A549 (cell line): Measurements from ENCODE around the gene UHRF2.

Experiments
- CHD2 ChIP-seq: fragments of 150-350 bp; IDR thresholded peaks from 2 replicates; pipeline ENCODE4 v1.6.1; 2014; ENCODE audit warnings: low read length; ENCODE audit not compliant: partially characterized antibody
- FOSB ChIP-seq: fragments of 250-450 bp; sonication (Bioruptor Pico); IDR thresholded peaks from 2 replicates; pipeline ENCODE4 v1.5.0; 2020; ENCODE audit warnings: mild to moderate bottlenecking, moderate library complexity
- HEYL ChIP-seq: fragments of 250-450 bp; sonication (Bioruptor Pico); IDR thresholded peaks from 2 replicates; pipeline ENCODE4 v1.8.0; 2021; ENCODE audit warnings: mild to moderate bottlenecking, moderate library complexity
- MAFK ChIP-seq: fragments of 450-650 bp; IDR thresholded peaks from 2 replicates; pipeline ENCODE4 v1.6.1; 2014; ENCODE audit not compliant: partially characterized antibody
- MAZ ChIP-seq: fragments of 150-350 bp; IDR thresholded peaks from 2 replicates; pipeline ENCODE4 v1.6.1; 2014; ENCODE audit warnings: antibody characterized with exemption, low read depth, low read length, borderline replicate concordance
- POLR2A ChIP-seq: IDR thresholded peaks from 2 replicates; pipeline ENCODE4 v1.6.1; 2012; ENCODE audit warnings: mild to moderate bottlenecking, low read length
- POLR2AphosphoS2 ChIP-seq: conservative IDR thresholded peaks from 2 replicates; pipeline ENCODE4 v1.6.1; 2012; ENCODE audit warnings: low read length, improper control_type of control experiment, inconsistent platforms
- RCOR1 ChIP-seq: fragments of 150-350 bp; IDR thresholded peaks from 2 replicates; pipeline ENCODE4 v1.6.1; 2014; ENCODE audit warnings: antibody characterized with exemption, low read length, low read depth
- SMC3 ChIP-seq: fragments of >200 bp; sonication (Bioruptor Twin); formaldehyde crosslinking; IDR thresholded peaks from 3 replicates; pipeline ENCODE4 v1.6.1; 2018; ENCODE audit warnings: inconsistent platforms
- TF ChIP-seq, protein P1 (sequence below): fragments of >200 bp; sonication (Bioruptor Twin); formaldehyde crosslinking; IDR thresholded peaks from 3 replicates; pipeline ENCODE4 v1.5.1; 2016
- TF ChIP-seq, protein P2 (sequence below): IDR thresholded peaks from 2 replicates; pipeline ENCODE4 v1.6.1; 2012; ENCODE audit warnings: low read depth, borderline replicate concordance
- TF ChIP-seq, protein P3 (sequence below): fragments of 150-350 bp; IDR thresholded peaks from 2 replicates; pipeline ENCODE4 v1.6.1; 2014; ENCODE audit warnings: low read depth, mild to moderate bottlenecking, low read length
- TF ChIP-seq, protein P4 (sequence below): fragments of 450-650 bp; IDR thresholded peaks from 2 replicates; pipeline ENCODE4 v1.6.1; 2014; ENCODE audit warnings: antibody characterized with exemption

DNA sequence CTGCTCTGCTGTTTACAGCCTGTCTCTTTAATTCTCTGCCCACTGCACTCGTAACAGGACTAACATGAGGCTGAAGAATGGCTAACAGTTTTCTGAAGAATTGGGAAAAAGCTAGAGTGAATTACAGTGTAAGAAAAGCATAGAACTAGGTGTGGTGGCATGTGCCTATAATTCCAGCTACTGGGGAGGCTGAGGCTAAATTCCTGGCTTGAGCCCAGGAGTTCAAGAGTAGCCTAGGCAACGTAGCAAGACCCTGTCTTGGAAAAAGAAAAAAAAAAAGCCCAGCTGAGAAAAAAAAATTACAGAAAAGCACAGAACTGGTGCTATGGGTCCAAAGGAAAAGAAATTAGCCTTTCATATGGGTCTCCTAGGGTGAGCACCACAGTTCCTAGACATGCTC, 13.9 kb upstream of the UHRF2 start:
- TF ChIP-seq, protein P1, sequence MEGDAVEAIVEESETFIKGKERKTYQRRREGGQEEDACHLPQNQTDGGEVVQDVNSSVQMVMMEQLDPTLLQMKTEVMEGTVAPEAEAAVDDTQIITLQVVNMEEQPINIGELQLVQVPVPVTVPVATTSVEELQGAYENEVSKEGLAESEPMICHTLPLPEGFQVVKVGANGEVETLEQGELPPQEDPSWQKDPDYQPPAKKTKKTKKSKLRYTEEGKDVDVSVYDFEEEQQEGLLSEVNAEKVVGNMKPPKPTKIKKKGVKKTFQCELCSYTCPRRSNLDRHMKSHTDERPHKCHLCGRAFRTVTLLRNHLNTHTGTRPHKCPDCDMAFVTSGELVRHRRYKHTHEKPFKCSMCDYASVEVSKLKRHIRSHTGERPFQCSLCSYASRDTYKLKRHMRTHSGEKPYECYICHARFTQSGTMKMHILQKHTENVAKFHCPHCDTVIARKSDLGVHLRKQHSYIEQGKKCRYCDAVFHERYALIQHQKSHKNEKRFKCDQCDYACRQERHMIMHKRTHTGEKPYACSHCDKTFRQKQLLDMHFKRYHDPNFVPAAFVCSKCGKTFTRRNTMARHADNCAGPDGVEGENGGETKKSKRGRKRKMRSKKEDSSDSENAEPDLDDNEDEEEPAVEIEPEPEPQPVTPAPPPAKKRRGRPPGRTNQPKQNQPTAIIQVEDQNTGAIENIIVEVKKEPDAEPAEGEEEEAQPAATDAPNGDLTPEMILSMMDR, result no peak
- TF ChIP-seq FOSB (CRISPR knock-in tag) (no peak), POLR2A (no peak), CHD2 (no peak), SMC3 (no peak), MAZ (no peak), MAFK (no peak), POLR2AphosphoS2 (no peak), RCOR1 (no peak), HEYL (CRISPR knock-in tag) (no peak)
- TF ChIP-seq, protein P2, sequence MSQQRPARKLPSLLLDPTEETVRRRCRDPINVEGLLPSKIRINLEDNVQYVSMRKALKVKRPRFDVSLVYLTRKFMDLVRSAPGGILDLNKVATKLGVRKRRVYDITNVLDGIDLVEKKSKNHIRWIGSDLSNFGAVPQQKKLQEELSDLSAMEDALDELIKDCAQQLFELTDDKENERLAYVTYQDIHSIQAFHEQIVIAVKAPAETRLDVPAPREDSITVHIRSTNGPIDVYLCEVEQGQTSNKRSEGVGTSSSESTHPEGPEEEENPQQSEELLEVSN, result no peak
- TF ChIP-seq, protein P3, sequence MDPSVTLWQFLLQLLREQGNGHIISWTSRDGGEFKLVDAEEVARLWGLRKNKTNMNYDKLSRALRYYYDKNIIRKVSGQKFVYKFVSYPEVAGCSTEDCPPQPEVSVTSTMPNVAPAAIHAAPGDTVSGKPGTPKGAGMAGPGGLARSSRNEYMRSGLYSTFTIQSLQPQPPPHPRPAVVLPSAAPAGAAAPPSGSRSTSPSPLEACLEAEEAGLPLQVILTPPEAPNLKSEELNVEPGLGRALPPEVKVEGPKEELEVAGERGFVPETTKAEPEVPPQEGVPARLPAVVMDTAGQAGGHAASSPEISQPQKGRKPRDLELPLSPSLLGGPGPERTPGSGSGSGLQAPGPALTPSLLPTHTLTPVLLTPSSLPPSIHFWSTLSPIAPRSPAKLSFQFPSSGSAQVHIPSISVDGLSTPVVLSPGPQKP, result no peak
- TF ChIP-seq, protein P4, sequence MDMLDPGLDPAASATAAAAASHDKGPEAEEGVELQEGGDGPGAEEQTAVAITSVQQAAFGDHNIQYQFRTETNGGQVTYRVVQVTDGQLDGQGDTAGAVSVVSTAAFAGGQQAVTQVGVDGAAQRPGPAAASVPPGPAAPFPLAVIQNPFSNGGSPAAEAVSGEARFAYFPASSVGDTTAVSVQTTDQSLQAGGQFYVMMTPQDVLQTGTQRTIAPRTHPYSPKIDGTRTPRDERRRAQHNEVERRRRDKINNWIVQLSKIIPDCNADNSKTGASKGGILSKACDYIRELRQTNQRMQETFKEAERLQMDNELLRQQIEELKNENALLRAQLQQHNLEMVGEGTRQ, result no peak
